ENCODE measurements around the gene GTF2F1. TPM values are rescaled to one million over a fixed set of nuclear protein-coding genes. Genes with fewer than 3 reads are reported as not detected.
"Not testable (repeated sequence)": the region's sequence is repeated elsewhere in the genome, so short reads cannot be mapped to it uniquely, and the experiment has no call there.

Gene GTF2F1
- total RNA-seq: 10 to 100 TPM; 64.7 to 77.4 TPM

GRCh38 chr19:6393074-6393982 is at the start of gene GTF2F1:
Gene GTF2F1, minus strand, starts transcription at chr19:6393164. Its CDS starts 169 bp downstream, at chr19:6392995.
- no peaks in the 10 kb centered on the region for H3K27me3 Mint-ChIP-seq
- peaks cover 22% of the 10 kb centered on the region for H3K36me3 Mint-ChIP-seq
- ATAC-seq: peak; percentile 86
- H3K4me3 Mint-ChIP-seq: peak within 1 kb of the TSS; percentile 91
- peak within 1 kb of the TSS; percentile 90 for H3K27ac Mint-ChIP-seq
- no peaks in the 10 kb centered on the region for H3K9me3 Mint-ChIP-seq (ENCODE audit: low read depth)
- peak; percentile 96 for DNase-seq
- CTCF ChIA-PET: interaction anchor here (0.8 to 1.4 kb wide), 5 partner anchors 32 to 409 kb away, joined by 3 to 5 read pairs (median 3); no protein-coding TSS in a partner anchor
- peaks cover 26% of the 10 kb centered on the region for H3K4me1 Mint-ChIP-seq

- no peak overlapping the region for H3K4me3 Mint-ChIP-seq
- H3K36me3 Mint-ChIP-seq: no peaks in the 10 kb centered on the region
- no peaks in the 10 kb centered on the region for H3K9me3 Mint-ChIP-seq (ENCODE audit: low read depth)
- DNase-seq: no peak
- no peaks in the 10 kb centered on the region for H3K4me1 Mint-ChIP-seq
- H3K27me3 Mint-ChIP-seq: no peaks in the 10 kb centered on the region
- H3K27ac Mint-ChIP-seq: no peak overlapping the region
- no peak for ATAC-seq
- CTCF ChIA-PET: no interaction called here
These were observed 49.2 kb upstream of the GTF2F1 start for GRCh38 chr19:6442087-6442688.

GRCh38 chr19:6440905-6441304 is 47.9 kb upstream of the GTF2F1 start:
- H3K4me3 Mint-ChIP-seq: no peak overlapping the region
- no peak for ATAC-seq
- CTCF ChIA-PET: no interaction called here
- no peak overlapping the region for H3K27ac Mint-ChIP-seq
- peaks cover 4% of the 10 kb centered on the region for H3K4me1 Mint-ChIP-seq
- no peaks in the 10 kb centered on the region for H3K27me3 Mint-ChIP-seq
- DNase-seq: no peak
- no peaks in the 10 kb centered on the region for H3K36me3 Mint-ChIP-seq
- H3K9me3 Mint-ChIP-seq (ENCODE audit: low read depth): no peaks in the 10 kb centered on the region

- no peak overlapping the region for H3K4me3 Mint-ChIP-seq
- no peak for ATAC-seq
- H3K36me3 Mint-ChIP-seq: no peaks in the 10 kb centered on the region
- CTCF ChIA-PET: no interaction called here
- H3K27ac Mint-ChIP-seq: no peak overlapping the region
- no peak for DNase-seq
- peaks cover 6% of the 10 kb centered on the region for H3K4me1 Mint-ChIP-seq
- no peaks in the 10 kb centered on the region for H3K27me3 Mint-ChIP-seq
- no peaks in the 10 kb centered on the region for H3K9me3 Mint-ChIP-seq (ENCODE audit: low read depth)
These were observed 46.8 kb upstream of the GTF2F1 start for GRCh38 chr19:6439743-6440142.

GRCh38 chr19:6433663-6434062 is 40.7 kb upstream of the GTF2F1 start, which contains the start of gene SLC25A41:
Gene SLC25A41, minus strand, starts transcription at chr19:6433763. Its CDS starts 70 bp downstream, at chr19:6433693.
- CTCF ChIA-PET: no interaction called here
- Mint-ChIP-seq H3K27me3 (no peaks in the 10 kb centered on the region), H3K9me3 (ENCODE audit: low read depth) (no peaks in the 10 kb centered on the region), H3K4me1 (peaks cover 12% of the 10 kb centered on the region), H3K36me3 (no peaks in the 10 kb centered on the region), H3K27ac (no peak within 1 kb of the TSS), H3K4me3 (no peak within 1 kb of the TSS)
- ATAC-seq (no peak), DNase-seq (no peak)

GRCh38 chr19:6433165-6433564 is 40.2 kb upstream of the GTF2F1 start:
- Mint-ChIP-seq H3K36me3 (no peaks in the 10 kb centered on the region), H3K27ac (no peak overlapping the region), H3K4me1 (peaks cover 12% of the 10 kb centered on the region), H3K4me3 (no peak overlapping the region), H3K27me3 (no peaks in the 10 kb centered on the region), H3K9me3 (ENCODE audit: low read depth) (no peaks in the 10 kb centered on the region)
- ATAC-seq (no peak), DNase-seq (no peak)
- CTCF ChIA-PET: no interaction called here

GRCh38 chr19:6431891-6432290 is 38.9 kb upstream of the GTF2F1 start:
- H3K4me1 Mint-ChIP-seq: peaks cover 12% of the 10 kb centered on the region
- ATAC-seq (peak; percentile 6), DNase-seq (no peak)
- H3K36me3 Mint-ChIP-seq: no peaks in the 10 kb centered on the region
- H3K9me3 Mint-ChIP-seq (ENCODE audit: low read depth): no peaks in the 10 kb centered on the region
- no peak overlapping the region for H3K27ac Mint-ChIP-seq
- no peak overlapping the region for H3K4me3 Mint-ChIP-seq
- CTCF ChIA-PET: interaction anchor here (1.2 kb wide), 1 partner anchor 28 kb away, joined by 3 read pairs; the partner anchor contains the start of gene SLC25A23
- no peaks in the 10 kb centered on the region for H3K27me3 Mint-ChIP-seq

- H3K4me1 Mint-ChIP-seq: peaks cover 17% of the 10 kb centered on the region
- no peaks in the 10 kb centered on the region for H3K27me3 Mint-ChIP-seq
- H3K27ac Mint-ChIP-seq: no peak overlapping the region
- CTCF ChIA-PET: no interaction called here
- H3K36me3 Mint-ChIP-seq: no peaks in the 10 kb centered on the region
- DNase-seq (no peak), ATAC-seq (no peak)
- H3K4me3 Mint-ChIP-seq: peak overlapping the region; percentile 43
- H3K9me3 Mint-ChIP-seq (ENCODE audit: low read depth): no peaks in the 10 kb centered on the region
These were observed 36.7 kb upstream of the GTF2F1 start for GRCh38 chr19:6429419-6430221.

- H3K36me3 Mint-ChIP-seq; DNase-seq; H3K27ac Mint-ChIP-seq; H3K4me3 Mint-ChIP-seq; H3K9me3 Mint-ChIP-seq (ENCODE audit: low read depth); ATAC-seq; CTCF ChIA-PET; H3K27me3 Mint-ChIP-seq: not testable (repeated sequence)
- peaks cover 17% of the 10 kb centered on the region for H3K4me1 Mint-ChIP-seq
These were observed 35.9 kb upstream of the GTF2F1 start for GRCh38 chr19:6428692-6429418.

- Mint-ChIP-seq H3K27me3 (no peaks in the 10 kb centered on the region), H3K9me3 (ENCODE audit: low read depth) (no peaks in the 10 kb centered on the region), H3K4me3 (no peak overlapping the region), H3K4me1 (peaks cover 30% of the 10 kb centered on the region), H3K27ac (no peak overlapping the region), H3K36me3 (peaks cover 4% of the 10 kb centered on the region)
- DNase-seq (no peak), ATAC-seq (no peak)
- CTCF ChIA-PET: no interaction called here
These were observed 34.2 kb upstream of the GTF2F1 start for GRCh38 chr19:6427131-6427530.

- Mint-ChIP-seq H3K36me3 (peaks cover 5% of the 10 kb centered on the region), H3K4me1 (peaks cover 38% of the 10 kb centered on the region), H3K4me3 (peak overlapping the region; percentile 65), H3K9me3 (ENCODE audit: low read depth) (no peaks in the 10 kb centered on the region), H3K27ac (peak overlapping the region; percentile 92), H3K27me3 (no peaks in the 10 kb centered on the region)
- peak; percentile 45 for DNase-seq
- no peak for ATAC-seq
- CTCF ChIA-PET: interaction anchor here (0.7 to 2.4 kb wide), 7 partner anchors 9 to 437 kb away, joined by 3 to 10 read pairs (median 5); partner anchors contain the start of genes ALKBH7, DENND1C and GTF2F1
These were observed 33.0 kb upstream of the GTF2F1 start for GRCh38 chr19:6425732-6426620.

All from activated CD8-positive, alpha-beta memory T cell treated with anti-CD3 and anti-CD28 coated beads, Interleukin-2, amount 10 ng/mL, durations not matched to agents 7 days and 5 days (primary cell).